Neutrophil (primary cell): ENCODE data around the gene MCFD2.

Source experiments
- H3K27ac ChIP-seq: fragments of 200-600 bp; sonication (generic); 2 replicates; pipeline ENCODE4 v1.5.1; 2016; ENCODE audit warnings: mild to moderate bottlenecking, moderate library complexity
- H3K27me3 ChIP-seq: fragments of 200-600 bp; sonication (generic); 2 replicates; pipeline ENCODE4 v1.6.0; 2016; ENCODE audit warnings: mild to moderate bottlenecking
- H3K36me3 ChIP-seq: fragments of 200-600 bp; sonication (generic); 2 replicates; pipeline ENCODE4 v1.5.1; 2017
- H3K4me1 ChIP-seq, 2 experiments: fragments of 200-600 bp in 1 of 2; sonication (generic) in 1 of 2; 1 replicate in 1 of 2; 2 replicates in 1 of 2; pipeline versions ENCODE4 v1.5.1 to v1.6.1; 2013 to 2016; ENCODE audit warnings: low read depth in 1 of 2, low read length in 1 of 2, mild to moderate bottlenecking in 1 of 2, moderate library complexity in 1 of 2; ENCODE audit not compliant: control insufficient read depth in 1 of 2, insufficient read depth in 1 of 2
- H3K4me3 ChIP-seq, 2 experiments: fragments of 200-600 bp in 1 of 2; sonication (generic) in 1 of 2; 1 replicate in 1 of 2; 2 replicates in 1 of 2; pipeline ENCODE4 v1.5.1; 2013 to 2016; ENCODE audit warnings: low read depth in 1 of 2, low read length in 1 of 2, mild to moderate bottlenecking in 1 of 2, moderate library complexity in 1 of 2
- H3K9me3 ChIP-seq: fragments of 200-600 bp; sonication (generic); 2 replicates; pipeline ENCODE4 v1.5.1; 2016
- CTCF ChIP-seq: fragments of 200-600 bp; sonication (generic); IDR thresholded peaks from 2 replicates; pipeline ENCODE4 v1.5.1; 2016; ENCODE audit warnings: antibody characterized with exemption

The MCFD2 gene

GRCh38 chr2:46936566-46936965 lies 21.0 kb upstream of the MCFD2 start:
- Histone ChIP-seq H3K4me1 (peaks cover 7 to 11% of the 10 kb centered on the region in 2 experiments), H3K4me3 (no peak overlapping the region), H3K36me3 (no peaks in the 10 kb centered on the region), H3K27ac (no peak overlapping the region), H3K27me3 (no peaks in the 10 kb centered on the region), H3K9me3 (no peaks in the 10 kb centered on the region)
- no peak for TF ChIP-seq CTCF

GRCh38 chr2:46935071-46935470 lies 19.5 kb upstream of the MCFD2 start:
- TF ChIP-seq CTCF: no peak
- Histone ChIP-seq H3K4me3 (no peak overlapping the region), H3K36me3 (no peaks in the 10 kb centered on the region), H3K27ac (no peak overlapping the region), H3K4me1 (peaks cover under 1 to 5% of the 10 kb centered on the region in 2 experiments), H3K9me3 (no peaks in the 10 kb centered on the region), H3K27me3 (no peaks in the 10 kb centered on the region)

- Histone ChIP-seq H3K27ac (no peak overlapping the region), H3K4me1 (no peaks in the 10 kb centered on the region), H3K36me3 (no peaks in the 10 kb centered on the region), H3K9me3 (no peaks in the 10 kb centered on the region), H3K27me3 (no peaks in the 10 kb centered on the region), H3K4me3 (no peak overlapping the region)
- TF ChIP-seq CTCF: no peak
Measured at GRCh38 chr2:46929612-46930011, 14.0 kb upstream of the MCFD2 start.

- Histone ChIP-seq H3K36me3 (no peaks in the 10 kb centered on the region), H3K4me3 (no peak overlapping the region), H3K27ac (no peak overlapping the region), H3K9me3 (no peaks in the 10 kb centered on the region), H3K27me3 (no peaks in the 10 kb centered on the region), H3K4me1 (no peaks in the 10 kb centered on the region)
- no peak for TF ChIP-seq CTCF
Measured at GRCh38 chr2:46926863-46927262, 11.3 kb upstream of the MCFD2 start.

- Histone ChIP-seq H3K9me3 (no peaks in the 10 kb centered on the region), H3K4me1 (no peaks in the 10 kb centered on the region), H3K36me3 (no peaks in the 10 kb centered on the region), H3K4me3 (no peak overlapping the region), H3K27ac (no peak overlapping the region), H3K27me3 (no peaks in the 10 kb centered on the region)
- no peak for TF ChIP-seq CTCF
Measured at GRCh38 chr2:46925474-46926351, 10.1 kb upstream of the MCFD2 start.
